Coronary artery (tissue), 2 donors: ENCODE results near the gene PYGB.

ENCODE experiments used
- DNase-seq: peaks from one replicate; pipeline ENCODE4 v3.0.0-alpha.2; 2017; ENCODE audit warnings: low spot score
- H3K27ac ChIP-seq, 2 donors: fragments of 200-600 bp; sonication (generic); one replicate each; pipeline ENCODE4 v1.5.1; 2016 to 2019
- H3K4me3 ChIP-seq: fragments of 200-600 bp; sonication (generic); 2 replicates; pipeline ENCODE4 v1.5.1; 2016; ENCODE audit warnings: mild to moderate bottlenecking, moderate library complexity
- TF ChIP-seq, protein P1 (sequence below): fragments of 200-600 bp; sonication (generic); IDR thresholded peaks from one replicate; pipeline ENCODE4 v1.5.1; 2019; ENCODE audit warnings: antibody characterized with exemption

Gene PYGB

DNA sequence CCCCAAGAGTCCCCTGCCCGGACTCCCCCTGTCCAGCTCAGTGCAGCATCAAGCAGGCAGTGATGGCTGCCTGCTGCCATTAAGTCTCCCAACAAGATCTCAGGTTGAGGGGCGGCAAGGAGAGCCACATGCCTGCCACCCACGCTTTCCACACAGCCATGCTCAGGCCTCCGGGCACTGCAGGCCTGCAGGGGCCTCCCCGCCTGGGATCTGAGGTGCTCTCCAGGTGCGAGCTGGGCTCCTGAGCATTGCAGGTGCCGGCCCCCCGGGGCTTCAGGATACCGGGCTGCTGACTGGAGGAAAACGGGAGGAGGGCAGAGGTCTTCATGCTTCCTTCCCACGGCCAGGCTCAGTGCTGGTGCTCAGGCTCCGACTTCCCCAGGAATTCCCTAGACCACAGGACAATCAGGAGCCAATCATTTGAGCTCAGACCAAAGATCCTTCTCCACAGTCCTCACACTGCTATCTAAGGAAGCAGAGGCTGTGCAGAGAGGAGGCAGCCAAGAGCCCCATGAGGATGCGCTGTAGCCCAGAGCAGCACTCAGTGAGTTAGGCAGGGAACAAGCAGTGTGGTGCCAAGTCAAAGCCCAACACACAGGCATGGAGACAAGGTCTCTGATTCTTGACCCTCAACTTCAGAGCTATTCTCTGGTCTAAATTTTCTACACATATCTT, 52.7 kb downstream of the PYGB start:
- peak overlapping the region in 1 of 2 donors; percentile 16 for H3K27ac ChIP-seq
- TF ChIP-seq, protein P1, sequence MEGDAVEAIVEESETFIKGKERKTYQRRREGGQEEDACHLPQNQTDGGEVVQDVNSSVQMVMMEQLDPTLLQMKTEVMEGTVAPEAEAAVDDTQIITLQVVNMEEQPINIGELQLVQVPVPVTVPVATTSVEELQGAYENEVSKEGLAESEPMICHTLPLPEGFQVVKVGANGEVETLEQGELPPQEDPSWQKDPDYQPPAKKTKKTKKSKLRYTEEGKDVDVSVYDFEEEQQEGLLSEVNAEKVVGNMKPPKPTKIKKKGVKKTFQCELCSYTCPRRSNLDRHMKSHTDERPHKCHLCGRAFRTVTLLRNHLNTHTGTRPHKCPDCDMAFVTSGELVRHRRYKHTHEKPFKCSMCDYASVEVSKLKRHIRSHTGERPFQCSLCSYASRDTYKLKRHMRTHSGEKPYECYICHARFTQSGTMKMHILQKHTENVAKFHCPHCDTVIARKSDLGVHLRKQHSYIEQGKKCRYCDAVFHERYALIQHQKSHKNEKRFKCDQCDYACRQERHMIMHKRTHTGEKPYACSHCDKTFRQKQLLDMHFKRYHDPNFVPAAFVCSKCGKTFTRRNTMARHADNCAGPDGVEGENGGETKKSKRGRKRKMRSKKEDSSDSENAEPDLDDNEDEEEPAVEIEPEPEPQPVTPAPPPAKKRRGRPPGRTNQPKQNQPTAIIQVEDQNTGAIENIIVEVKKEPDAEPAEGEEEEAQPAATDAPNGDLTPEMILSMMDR, result no peak
- no peak overlapping the region for H3K4me3 ChIP-seq

DNA sequence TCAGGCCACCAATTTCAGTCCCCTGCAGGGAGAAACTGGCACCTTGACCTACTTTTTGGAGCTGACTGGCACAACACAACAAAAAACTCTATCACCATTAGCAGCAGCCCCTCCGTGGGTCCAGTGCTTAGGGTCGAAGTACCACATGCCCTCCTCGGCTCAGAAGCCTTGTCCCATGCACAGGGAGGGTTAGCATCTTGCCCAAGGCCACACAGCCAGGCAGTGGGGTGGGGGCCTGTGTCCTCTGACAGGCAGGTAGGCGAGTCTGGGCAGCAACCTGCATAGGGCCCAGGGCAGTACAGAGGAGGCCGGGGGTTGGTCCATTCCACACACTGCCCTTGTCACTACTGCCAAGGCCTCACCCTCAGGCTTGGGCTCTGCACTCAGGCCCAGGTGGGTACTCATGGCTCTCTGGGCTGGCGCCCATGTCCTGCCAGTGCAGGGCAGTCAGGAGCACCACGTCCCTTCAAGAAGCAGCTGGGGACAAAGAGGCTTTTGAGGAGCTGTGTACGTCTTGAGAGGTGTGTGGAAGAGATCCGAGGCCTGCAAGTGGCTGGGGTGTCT, 53.6 kb downstream of the PYGB start:
- Histone ChIP-seq H3K4me3 (no peak overlapping the region), H3K27ac (no peak overlapping the region)
- TF ChIP-seq, protein P1, result no peak
- DNase-seq, result no peak

More for the DNA sequence above, 52.7 kb downstream of the PYGB start:
- DNase-seq, result no peak

DNA sequence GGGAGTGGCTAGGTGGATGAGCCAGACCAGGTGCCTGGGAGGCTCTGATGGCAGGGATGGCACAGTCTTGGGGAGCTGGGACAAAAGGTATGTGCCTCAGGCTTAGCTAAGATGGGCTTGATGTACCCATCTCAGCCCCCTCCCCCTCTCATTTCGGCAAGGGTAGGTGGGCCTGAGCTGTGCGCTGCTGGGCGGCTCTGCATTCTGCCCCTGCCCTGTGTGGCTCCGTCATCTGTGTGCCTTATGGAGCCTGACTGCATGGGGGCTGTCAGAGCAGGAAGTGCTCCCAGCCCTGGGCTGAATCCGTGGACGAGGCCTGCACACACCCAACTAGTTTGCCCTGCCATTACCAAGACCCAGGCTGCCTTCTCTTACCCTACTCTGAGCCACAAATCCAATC, 54.7 kb downstream of the PYGB start:
- no peak overlapping the region for H3K4me3 ChIP-seq
- TF ChIP-seq, protein P1, result no peak
- DNase-seq, result no peak
- no peak overlapping the region for H3K27ac ChIP-seq

DNA sequence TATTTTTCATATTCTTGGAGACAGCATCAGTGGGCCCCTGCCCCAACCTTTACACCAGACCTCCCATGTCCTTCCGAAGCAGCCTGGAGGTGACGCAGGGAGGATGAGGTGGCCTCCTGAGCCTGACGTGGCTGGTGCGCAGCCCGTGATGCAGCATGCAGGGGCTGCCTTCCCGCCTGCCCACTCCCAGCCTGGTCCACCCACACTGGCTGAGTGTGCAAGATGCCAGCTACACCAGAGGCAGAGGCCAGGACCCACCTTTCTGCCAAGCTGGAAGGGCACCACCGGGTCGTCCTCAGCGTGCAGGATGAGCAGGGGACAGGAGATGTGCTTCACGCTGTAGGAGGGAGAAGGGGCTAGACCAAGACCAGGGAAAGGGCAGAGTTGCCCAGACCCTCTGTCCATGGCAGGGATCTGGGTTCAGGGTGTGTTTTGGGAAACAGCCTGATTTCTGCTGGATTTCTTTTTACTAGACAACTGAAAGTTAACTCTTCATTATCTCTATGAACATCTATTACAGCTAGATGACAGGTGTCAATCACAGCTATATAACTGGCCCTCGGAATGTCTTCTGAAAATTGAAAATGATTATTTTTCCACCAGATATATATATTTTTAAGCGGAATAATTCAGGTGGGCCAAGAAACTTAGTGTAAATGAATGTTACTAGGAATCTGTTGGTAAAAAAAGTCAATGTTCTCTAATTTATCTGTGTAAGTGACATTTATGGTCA, 55.6 kb downstream of the PYGB start:
- H3K27ac ChIP-seq, result no peak overlapping the region

DNA sequence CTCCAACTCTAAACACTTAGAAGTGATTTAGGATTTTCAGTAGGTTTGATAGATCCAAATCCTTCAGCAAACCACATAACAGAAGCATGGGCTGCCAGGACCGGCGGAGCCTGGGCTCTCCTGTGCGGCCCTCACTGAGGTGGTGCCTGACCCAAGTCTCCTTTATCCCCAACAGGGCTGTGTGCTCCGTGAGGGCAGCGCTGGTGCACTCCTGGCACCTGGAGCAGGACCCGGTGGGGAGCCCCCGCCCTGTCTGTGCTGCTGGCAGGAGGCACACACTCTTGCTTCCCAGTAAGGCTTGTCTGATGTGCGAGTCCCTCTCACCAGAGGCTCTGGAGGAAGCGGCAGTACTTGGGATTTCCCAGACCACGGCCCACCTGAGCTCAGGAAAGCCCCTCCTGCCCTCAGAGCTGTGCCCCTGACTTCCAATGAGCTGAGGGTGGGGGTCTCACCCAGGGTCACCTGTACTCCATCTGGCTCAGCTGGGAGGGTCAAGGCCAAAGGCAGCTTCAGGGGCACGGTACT, 56.2 kb downstream of the PYGB start:
- Histone ChIP-seq H3K4me3 (no peak overlapping the region), H3K27ac (no peak overlapping the region)
- TF ChIP-seq, protein P1, result no peak
- no peak for DNase-seq

More for the DNA sequence above, 55.6 kb downstream of the PYGB start:
- TF ChIP-seq, protein P1, result no peak
- H3K4me3 ChIP-seq, result no peak overlapping the region
- DNase-seq, result no peak

DNA sequence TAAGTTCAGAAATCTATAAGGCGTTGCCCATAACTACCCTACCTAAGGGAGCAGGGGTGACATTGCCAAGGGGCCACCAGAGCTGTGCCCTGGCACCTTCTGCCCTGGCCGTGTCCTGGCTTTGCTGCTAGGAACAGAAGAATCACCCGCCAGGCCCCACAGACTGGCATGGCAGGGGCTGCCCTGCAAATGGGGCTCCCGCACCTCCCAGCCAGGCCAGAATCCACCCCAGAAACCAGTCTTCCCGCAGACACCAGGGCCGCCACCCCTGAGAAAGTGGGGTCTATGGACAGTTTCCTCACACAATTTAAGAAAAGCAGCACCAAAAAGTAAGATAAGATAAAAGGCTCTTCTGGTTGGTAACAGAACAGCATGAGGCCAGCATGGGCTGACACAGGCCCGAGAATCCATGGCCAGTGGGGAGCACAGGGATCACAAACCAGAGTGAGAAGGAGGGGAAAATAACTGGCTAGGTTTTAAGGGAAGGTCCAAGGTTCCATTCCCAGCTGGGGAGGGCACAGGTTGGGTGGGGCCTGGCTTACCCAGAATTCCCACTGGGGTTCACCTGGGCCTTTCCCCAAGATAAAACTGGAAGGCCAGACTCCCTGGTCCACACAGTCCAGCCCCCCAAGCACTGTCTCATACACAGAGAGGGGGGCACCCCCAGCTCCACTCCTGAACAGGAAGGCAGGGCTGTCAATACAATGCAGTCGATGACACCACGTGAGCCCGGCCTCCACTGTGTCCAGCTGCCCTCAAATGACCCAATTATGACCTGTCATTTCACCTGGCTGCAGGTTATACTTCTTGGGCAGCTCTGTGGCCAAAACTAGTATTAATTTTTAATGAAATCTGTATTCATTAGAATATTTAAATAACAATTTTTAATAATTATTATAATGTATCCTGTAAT, 59.4 kb downstream of the PYGB start:
- H3K4me3 ChIP-seq, result no peak overlapping the region
- TF ChIP-seq, protein P1, result no peak
- no peak for DNase-seq
- H3K27ac ChIP-seq, result no peak overlapping the region
